Astrocyte of the spinal cord (primary cell): ENCODE data around the gene TTC19.
A peak's percentile ranks its signal among the peaks of the same experiment; 100 is the strongest.

ENCODE experiments used
- DNase-seq: peaks from one replicate; pipeline ENCODE4 v3.0.0; 2011; ENCODE audit warnings: low read depth, low spot score
- H3K4me3 ChIP-seq: 2 replicates; pipeline ENCODE4 v1.5.1; 2011; ENCODE audit warnings: low read depth, mild to moderate bottlenecking, low read length, moderate library complexity
- in situ Hi-C: cut with HindIII; loops from 2 replicates; pipeline ENCODE4 v1.10.0; 2017; ENCODE audit warnings: low sequenced_read_pairs
- TF ChIP-seq, protein P1 (sequence below): IDR thresholded peaks from 2 replicates; pipeline ENCODE4 v1.5.1; 2012; ENCODE audit warnings: low read depth, mild to moderate bottlenecking, low read length, inconsistent platforms

The TTC19 gene, protein sequence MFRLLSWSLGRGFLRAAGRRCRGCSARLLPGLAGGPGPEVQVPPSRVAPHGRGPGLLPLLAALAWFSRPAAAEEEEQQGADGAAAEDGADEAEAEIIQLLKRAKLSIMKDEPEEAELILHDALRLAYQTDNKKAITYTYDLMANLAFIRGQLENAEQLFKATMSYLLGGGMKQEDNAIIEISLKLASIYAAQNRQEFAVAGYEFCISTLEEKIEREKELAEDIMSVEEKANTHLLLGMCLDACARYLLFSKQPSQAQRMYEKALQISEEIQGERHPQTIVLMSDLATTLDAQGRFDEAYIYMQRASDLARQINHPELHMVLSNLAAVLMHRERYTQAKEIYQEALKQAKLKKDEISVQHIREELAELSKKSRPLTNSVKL

DNA sequence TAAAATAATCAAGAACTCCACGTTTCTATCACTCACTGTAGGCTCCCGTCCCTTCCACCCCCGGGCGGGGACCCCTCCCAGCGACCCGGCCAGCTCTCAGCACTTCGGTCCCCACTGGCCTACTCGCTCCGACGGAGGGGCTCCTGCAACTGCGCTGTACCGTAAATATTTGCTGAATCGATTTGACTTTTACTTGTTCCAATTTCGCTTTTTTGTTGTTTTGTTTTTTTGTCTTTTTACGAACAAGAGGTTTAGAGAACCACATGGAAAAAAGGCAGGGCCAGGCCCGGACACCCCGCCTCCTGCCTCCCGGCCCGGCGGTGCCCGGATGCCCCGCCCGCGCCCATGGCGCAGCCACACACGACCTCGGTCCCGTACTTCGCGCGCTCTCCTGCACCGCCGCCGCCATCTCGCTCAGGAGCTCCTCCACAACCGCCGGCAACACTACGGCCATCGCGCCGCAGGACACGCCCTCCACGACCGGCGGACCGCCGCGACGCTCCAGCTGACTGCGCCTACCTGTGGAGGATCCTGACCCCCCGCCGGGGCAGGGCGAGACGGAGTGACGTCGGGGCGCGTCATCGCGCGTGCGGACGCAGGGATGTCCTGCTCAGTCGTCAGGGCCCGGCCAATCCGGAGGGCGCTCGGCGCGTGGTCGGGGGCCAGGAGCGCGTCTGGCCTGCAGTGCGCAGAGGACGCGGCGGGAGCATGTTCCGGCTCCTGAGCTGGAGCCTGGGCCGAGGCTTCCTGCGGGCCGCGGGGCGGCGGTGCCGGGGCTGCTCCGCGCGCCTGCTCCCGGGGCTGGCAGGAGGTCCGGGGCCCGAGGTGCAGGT, at the start of gene TTC19, which contains the start of gene ZSWIM7:
Gene TTC19, plus strand, starts transcription at position 684 of the 833 bp plus-strand sequence. Its CDS starts 25 bp downstream, at position 709.
Gene ZSWIM7, minus strand, starts transcription at position 564 of the 833 bp plus-strand sequence. Its CDS starts 110 bp downstream, at position 454.
- peak; percentile 97 for DNase-seq
- TF ChIP-seq, protein P1, sequence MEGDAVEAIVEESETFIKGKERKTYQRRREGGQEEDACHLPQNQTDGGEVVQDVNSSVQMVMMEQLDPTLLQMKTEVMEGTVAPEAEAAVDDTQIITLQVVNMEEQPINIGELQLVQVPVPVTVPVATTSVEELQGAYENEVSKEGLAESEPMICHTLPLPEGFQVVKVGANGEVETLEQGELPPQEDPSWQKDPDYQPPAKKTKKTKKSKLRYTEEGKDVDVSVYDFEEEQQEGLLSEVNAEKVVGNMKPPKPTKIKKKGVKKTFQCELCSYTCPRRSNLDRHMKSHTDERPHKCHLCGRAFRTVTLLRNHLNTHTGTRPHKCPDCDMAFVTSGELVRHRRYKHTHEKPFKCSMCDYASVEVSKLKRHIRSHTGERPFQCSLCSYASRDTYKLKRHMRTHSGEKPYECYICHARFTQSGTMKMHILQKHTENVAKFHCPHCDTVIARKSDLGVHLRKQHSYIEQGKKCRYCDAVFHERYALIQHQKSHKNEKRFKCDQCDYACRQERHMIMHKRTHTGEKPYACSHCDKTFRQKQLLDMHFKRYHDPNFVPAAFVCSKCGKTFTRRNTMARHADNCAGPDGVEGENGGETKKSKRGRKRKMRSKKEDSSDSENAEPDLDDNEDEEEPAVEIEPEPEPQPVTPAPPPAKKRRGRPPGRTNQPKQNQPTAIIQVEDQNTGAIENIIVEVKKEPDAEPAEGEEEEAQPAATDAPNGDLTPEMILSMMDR = no peak
- peak within 1 kb of the TSS; percentile 84 for H3K4me3 ChIP-seq
- in situ Hi-C loops = no loop called here

DNA sequence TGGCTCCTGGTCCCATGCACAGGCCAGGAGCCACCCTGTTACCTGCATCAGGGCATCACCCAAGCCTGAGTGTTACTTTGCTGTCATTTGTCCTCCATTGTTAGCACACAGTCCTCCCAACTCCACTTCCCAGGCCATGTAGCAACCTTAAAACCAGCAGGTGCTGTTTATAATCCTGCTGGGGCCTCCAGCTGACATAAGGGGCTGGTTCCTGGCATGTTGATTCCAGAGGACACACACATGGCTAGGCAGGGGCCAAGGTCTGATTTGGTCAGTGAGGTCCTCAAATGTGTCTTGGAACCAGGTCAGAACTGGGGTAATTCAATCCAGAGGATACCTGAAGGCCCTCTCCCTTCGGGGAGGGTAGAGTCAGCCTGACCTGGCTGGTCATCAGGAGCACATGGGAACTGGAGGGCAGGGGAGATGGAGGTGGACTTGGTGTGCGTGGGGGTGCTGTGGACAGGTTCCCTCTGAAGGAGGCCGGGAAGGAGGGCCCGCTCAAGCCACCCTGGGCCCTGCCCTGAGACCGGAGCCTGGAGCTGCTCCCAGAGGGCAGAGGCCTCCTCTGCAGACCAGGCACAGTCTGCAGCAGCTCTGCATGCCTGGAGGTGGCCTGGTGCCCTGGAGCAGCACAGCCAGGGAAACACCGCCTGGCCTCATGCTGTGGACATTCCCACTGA, 48.1 kb upstream of the TTC19 start:
- no peak for DNase-seq
- in situ Hi-C loops = no loop called here
- H3K4me3 ChIP-seq = no peak overlapping the region
- TF ChIP-seq, protein P1 = no peak

DNA sequence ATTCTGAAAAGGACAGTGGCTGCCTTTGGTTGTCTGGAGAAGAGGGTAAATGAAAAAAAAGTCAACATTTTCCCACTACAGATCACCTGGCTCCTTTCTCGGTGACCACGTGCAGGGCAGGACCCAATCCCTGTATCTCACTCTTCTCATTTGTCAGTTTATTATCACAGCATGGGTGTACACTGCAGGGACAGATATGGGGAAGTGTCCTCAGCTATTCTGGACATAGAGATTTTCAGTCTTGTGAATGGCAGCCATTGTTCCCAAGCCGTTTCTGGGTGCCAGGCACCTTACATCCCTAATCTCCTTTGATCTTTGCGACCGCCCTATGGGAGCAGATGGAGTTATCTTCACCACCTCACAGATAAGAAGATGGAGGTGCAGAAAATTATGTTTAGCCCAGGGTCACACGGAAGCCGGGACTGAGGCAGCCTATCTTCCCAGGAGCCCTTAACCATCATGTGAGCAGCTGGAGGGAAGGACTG, 47.5 kb upstream of the TTC19 start:
- TF ChIP-seq, protein P1 = no peak
- H3K4me3 ChIP-seq = no peak overlapping the region
- in situ Hi-C loops = no loop called here
- DNase-seq = no peak

DNA sequence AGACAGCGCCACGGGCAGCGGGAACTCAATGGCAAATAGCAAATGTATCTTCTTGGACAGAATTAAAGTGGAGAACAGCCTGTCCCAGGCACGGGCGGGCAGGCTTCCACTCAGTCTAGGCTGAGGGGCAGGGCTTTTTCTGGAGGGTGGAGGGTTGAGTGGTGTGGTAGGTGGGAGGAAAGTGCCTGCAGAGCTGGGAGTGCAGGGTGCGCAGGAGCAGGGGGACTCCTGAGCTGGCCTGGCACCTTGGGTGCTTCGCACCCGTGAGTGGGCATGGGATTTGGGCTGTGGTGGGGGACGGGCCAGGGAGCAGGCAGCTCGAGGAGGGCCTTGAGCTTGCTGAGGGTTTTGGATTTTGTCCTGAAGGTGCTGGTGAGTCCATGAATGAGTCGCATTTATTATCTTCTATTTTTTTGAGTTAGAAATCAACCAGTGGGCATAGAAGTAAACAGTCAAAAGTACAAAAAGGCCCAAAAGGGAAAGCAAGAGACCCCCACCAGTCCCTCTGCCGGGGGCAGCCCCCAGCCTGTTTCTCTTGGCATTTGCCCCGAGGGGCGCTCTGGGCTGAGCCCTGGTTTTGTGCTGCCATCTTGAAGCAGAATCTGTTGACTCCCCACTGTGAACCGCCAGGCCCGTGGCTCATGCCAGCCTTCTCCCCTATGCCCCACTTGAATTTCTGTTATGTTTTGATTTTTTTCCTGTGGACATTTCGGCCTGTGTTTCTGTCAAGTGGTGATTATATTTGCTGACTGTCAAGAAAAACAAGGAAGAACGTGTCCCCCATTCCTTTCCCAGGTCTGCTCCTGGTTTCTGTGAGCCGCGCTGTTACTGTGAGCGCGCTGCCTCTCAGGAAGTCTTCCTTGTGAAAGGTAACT, 46.5 kb upstream of the TTC19 start:
- no peak overlapping the region for H3K4me3 ChIP-seq
- no peak for DNase-seq
- TF ChIP-seq, protein P1 = no peak
- in situ Hi-C loops = no loop called here

DNA sequence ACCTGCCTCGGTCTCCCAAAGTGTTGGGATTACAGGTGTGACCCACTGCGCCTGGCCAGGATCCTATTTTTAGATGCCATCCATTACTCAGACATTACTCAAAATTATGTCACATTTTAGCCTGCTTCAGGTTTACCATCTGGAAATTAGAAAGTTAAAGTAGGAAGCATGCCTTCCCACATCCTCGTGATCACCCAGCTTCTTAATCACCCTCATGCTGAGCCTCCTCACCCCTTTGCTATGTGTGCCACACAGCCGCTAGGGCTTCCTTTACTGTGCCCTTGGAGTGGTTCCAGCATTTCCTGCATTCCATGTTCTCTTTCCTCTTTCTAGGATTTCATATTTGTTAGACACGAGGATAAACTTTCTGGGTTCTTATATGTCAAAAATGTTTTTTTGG, 45.4 kb upstream of the TTC19 start:
- no peak overlapping the region for H3K4me3 ChIP-seq
- DNase-seq = peak; percentile 55
- TF ChIP-seq, protein P1 = no peak
- in situ Hi-C loops = no loop called here
